Activated CD8-positive, alpha-beta memory T cell treated with anti-CD3 and anti-CD28 coated beads, Interleukin-2, amount 50 U/mL, for 24 hours (primary cell): Measurements from ENCODE around the gene KLRC2.
"Not testable (repeated sequence)": the region's sequence is repeated elsewhere in the genome, so short reads cannot be mapped to it uniquely, and the experiment has no call there.

ENCODE experiments used
- DNase-seq: peaks from one replicate; pipeline ENCODE4 v3.0.0-alpha.2; 2020; ENCODE audit errors: extremely low read depth

Gene KLRC2

DNA sequence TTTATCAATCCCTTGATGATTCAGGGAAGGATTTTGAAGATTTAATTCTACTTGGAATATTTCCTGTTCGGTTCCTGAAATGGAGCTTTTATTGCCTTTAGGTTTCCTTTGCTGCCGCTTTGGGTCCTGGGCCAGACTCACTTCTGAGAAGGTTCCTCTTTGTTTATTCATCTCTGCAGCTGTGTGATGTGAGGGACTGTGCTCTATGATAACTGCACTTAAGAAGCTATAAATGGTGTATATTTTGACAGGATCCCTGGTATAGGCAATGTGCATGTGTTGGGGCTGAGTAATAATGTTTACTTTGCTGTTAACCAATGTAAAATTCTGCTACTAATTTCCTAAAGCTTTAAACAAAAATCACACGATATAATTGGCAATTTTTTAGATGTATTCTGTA is at the start of gene KLRC2:
KLRC2 (minus strand) TSS at position 195 of the 400 bp plus-strand sequence; CDS start at position 171, 24 bp downstream.
- not testable (repeated sequence) for DNase-seq

GRCh38 chr12:10481901-10482300 is 46.1 kb upstream of the KLRC2 start:
- DNase-seq = not testable (repeated sequence)

- DNase-seq = not testable (repeated sequence)
Observed at GRCh38 chr12:10472808-10473207, 37.0 kb upstream of the KLRC2 start.

GRCh38 chr12:10469701-10470100 is 33.9 kb upstream of the KLRC2 start:
- no peak for DNase-seq

- DNase-seq = no peak
Observed at GRCh38 chr12:10466311-10466710, 30.5 kb upstream of the KLRC2 start.

GRCh38 chr12:10457760-10458159 is 21.9 kb upstream of the KLRC2 start:
- no peak for DNase-seq

DNA sequence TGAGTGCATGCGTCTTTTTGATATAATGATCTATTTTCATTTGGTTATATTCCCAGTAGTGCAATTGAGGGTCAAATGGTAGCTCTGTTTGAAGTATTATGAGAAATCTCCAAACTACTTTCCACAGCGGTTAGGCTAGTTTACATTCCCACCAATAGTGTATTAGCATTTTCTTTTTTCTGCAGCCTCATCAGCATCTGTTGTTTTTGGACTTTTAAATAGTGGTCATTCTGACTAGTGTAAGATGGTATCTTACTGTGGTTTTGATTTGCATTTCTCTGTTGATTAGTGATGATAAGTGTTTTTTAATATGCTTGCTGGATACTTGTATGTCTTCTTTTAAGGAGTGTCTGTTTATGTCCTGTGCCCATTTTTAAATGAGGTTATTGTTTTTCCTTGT is 21.0 kb upstream of the KLRC2 start:
- no peak for DNase-seq

DNA sequence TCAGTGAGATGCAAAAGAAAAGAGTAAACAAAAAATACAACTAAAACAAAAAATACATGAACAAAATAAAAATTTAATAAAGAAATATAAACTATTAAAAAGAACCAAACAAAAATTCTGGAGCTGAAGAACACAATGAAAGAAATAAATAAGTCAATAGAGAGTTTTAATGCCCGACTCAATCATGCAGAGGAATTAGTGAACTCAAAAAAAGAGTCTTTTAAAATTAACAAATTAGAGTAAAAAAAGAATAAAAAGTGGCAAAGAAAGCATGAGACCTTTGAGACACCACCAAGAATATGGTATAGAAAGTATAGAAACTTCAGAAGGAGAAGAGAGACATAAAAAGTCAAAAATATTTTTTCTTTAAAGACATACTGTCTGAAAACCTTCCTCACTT is 20.0 kb upstream of the KLRC2 start:
- DNase-seq = no peak

DNA sequence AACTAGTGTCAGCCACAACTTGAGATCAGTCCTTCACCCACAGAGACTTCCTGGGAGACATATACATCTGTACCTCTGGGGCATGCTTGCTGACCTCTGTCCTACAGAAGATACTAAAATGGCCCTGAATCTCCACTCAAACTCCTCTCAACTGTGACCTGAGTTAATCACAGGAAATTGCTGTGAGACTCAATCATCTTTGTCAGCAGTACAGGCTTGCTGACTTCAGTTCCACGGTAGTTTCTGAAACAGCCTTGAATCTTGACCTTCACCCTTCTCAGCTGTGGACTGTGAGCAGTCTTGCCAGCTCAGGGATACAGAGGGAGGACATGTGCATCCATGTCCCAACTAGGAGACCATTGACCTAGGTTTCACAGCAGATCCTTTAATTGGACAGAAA is 18.7 kb upstream of the KLRC2 start:
- DNase-seq = no peak

- no peak for DNase-seq
Observed at GRCh38 chr12:10453156-10453555, 17.3 kb upstream of the KLRC2 start, which contains the start of gene KLRC1. TSS of gene KLRC1 (minus strand) at chr12:10453377. CDS start at chr12:10451156, 2,221 bp downstream.

GRCh38 chr12:10448236-10448635 is 12.4 kb upstream of the KLRC2 start:
- no peak for DNase-seq

DNA sequence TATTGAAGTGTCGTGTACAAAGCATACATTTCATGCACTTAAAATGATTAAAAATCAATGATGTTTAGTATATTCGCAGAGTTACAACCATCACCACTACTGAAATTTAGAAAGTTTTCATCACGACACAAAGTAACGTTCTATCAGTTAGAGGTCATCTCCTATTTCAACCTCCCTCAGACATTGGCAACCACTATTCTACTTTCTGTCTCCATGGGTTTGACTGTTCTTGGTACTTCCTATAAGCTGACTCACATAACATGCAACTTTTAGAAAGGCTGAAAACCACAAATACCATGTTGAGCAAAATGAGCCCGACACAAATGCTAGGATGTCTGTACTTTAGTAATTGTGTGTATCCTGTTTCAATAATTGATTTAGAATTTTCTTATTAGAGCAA is 10.2 kb upstream of the KLRC2 start:
- not testable (repeated sequence) for DNase-seq

DNA sequence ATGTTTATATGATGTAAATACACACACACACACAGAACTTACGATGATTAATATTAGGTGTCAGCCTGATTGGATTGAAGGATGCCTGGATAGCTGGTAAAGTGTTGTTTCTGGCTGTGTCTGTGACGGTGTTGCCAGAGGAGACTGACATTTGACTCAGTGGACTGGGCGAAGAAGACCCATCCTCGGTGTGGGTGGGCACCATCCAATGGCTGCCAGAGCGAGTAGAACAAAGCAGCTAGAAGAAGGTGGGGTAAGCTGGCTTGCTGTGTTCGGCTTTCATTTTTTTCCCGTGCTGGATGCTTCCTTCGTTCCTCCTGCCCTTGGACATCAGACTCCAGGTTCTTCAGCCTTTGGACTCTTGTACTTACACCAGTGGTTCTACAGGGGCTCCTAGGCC is 5.3 kb upstream of the KLRC2 start:
- not testable (repeated sequence) for DNase-seq

DNA sequence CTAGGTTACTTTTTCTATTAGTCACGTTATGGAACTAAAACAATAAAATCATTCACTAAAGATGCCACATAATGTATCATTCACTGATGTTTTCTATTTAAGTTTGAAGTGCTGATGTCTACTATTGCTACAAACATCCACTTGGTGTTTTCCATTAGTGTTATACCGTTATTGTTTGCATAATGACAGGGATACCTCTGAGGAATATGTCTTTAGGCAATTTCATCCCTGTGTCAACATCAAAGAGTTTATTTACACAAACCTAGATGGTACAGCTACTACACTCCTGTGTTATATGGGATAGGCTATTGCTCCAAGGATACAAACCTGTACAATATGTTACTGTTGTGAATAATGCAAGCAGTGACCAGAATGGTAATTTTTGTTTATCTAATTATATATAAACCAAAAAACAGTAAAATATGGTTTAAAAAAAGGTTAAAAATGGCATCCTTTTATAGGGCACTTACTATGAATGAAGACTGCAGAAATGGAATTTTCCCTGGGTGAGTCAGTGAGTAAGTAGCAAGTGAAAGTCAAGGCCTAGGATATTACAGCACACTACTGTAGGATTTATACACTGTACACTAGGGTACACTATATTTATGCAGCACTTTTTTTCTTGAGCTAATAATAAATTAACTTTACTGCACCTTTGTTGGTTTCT is 3.9 kb upstream of the KLRC2 start:
- DNase-seq = not testable (repeated sequence)

- not testable (repeated sequence) for DNase-seq
Observed at GRCh38 chr12:10437601-10438000, 1.8 kb upstream of the KLRC2 start.

- not testable (repeated sequence) for DNase-seq
Observed at GRCh38 chr12:10430623-10431022, 5.2 kb downstream of the KLRC2 start.

- DNase-seq = not testable (repeated sequence)
Observed at GRCh38 chr12:10425938-10426337, 9.9 kb downstream of the KLRC2 start.

DNA sequence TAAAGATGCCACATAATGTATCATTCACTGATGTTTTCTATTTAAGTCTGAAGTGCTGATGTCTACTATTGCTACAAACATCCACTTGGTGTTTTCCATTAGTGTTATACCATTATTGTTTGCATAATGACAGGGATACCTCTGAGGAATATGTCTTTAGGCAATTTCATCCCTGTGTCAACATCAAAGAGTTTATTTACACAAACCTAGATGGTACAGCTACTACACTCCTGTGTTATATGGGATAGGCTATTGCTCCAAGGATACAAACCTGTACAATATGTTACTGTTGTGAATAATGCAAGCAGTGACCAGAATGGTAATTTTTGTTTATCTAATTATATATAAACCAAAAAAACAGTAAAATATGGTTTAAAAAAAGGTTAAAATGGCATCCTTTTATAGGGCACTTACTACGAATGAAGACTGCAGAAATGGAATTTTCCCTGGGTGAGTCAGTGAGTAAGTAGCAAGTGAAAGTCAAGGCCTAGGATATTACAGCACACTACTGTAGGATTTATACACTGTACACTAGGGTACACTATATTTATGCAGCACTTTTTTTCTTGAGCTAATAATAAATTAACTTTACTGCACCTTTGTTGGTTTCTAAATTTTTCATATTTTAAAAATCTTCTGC is 11.4 kb downstream of the KLRC2 start:
- DNase-seq = not testable (repeated sequence)

- DNase-seq = not testable (repeated sequence)
Observed at GRCh38 chr12:10422159-10422558, 13.7 kb downstream of the KLRC2 start.

- DNase-seq = not testable (repeated sequence)
Observed at GRCh38 chr12:10420334-10420733, 15.5 kb downstream of the KLRC2 start, which contains the start of gene KLRC3. TSS of gene KLRC3 (minus strand) at chr12:10420595. CDS start at chr12:10420550, 45 bp downstream.

DNA sequence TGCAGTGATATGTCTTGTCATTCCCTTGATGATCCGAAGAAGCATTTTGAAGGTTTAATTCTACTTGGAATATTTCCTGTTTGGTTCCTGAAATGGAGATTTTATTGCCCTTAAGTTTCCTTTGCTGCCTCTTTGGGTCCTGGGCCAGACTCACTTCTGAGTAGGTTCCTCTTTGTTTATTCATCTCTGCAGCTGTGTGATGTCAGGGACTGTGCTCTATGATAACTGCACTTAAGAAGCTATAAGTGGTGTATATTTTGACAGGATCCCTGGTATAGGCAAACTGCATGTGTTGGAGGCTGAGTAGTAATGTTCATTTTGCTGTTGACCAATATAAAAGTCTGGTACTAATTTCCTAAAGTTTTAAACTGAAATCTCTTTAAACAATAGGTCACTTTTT is 26.4 kb downstream of the KLRC2 start, which contains the start of gene KLRC4:
KLRC4 (minus strand) TSS at position 366 of the 400 bp plus-strand sequence; CDS start at position 184, 182 bp downstream.
- DNase-seq = no peak

DNA sequence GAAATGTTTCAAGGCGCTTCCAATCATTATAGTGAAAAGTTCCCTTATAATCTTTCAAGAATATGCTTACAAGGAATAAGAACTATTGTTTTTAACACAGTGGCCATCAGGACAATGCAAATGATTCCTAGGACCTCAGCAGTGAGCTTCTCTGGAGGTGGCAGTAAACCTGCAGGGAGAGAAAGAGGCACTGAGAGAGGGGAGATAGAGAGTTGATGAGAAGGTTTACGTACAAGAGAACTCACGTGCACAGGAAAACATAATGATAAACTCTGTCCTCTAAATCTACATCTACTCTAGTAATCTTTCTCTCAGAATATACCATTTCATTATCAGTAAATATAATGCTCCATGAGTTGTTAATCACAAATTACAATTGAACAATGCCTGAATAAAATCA is 27.0 kb downstream of the KLRC2 start:
- DNase-seq = no peak

DNA sequence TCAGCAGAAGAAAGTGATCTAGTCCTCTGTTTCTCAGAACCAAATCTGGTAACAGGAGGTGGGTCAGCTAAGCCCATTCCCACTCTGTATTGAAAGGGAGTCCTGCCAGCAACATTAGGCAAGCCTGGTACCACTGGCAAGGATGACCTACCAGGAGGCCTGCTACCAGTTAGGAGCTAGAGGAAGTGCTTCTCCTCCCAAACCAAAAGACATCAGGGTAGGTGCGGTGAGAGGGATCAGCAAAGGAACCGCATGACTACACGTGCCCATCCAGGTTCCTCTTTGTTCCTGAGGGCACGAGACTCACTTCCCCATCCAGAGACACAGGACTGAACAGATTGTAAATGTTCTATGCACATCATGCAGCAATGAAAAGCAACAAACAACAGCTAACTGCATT is 29.1 kb downstream of the KLRC2 start:
- DNase-seq = no peak
